GM10266 (cell line): ENCODE data around the gene METTL25B.

Experiments used
- DNase-seq: peaks from one replicate; pipeline ENCODE4 v3.0.0; 2012; ENCODE audit errors: extremely low spot score
- CTCF ChIP-seq: IDR thresholded peaks from 2 replicates; pipeline ENCODE4 v1.5.1; 2012; ENCODE audit warnings: mild to moderate bottlenecking, low read depth; ENCODE audit not compliant: control insufficient read depth, insufficient read depth; ENCODE audit errors: missing control alignments

METTL25B gene

GRCh38 chr1:156689953-156690674, 38.2 kb upstream of the METTL25B start:
- DNase-seq = no peak
- TF ChIP-seq CTCF = no peak

DNA sequence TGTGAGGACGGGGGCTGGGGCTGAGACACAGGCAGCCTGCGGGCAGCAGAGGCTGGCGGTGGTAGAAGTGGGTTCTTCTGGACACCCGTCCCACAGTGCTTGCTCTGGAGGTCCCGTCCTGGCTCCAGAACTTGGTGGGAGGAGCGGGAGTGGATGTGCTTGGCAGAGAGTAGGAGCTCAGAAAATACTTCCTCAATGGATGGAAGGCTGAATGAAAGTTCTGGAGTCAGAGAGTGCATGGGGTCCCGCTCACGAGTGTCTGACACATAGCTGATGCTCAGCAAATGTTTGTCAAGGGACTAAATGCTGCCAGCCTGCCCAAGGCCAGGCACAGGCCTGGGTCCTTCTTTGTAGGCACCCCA, 37.6 kb upstream of the METTL25B start:
- no peak for TF ChIP-seq CTCF
- DNase-seq = no peak

- DNase-seq = no peak
- TF ChIP-seq CTCF = no peak
These were observed 37.1 kb upstream of the METTL25B start for GRCh38 chr1:156691191-156691590.

- TF ChIP-seq CTCF = no peak
- no peak for DNase-seq
These were observed 36.4 kb upstream of the METTL25B start for GRCh38 chr1:156691665-156692440.

GRCh38 chr1:156692441-156692924, 35.8 kb upstream of the METTL25B start:
- DNase-seq = no peak

DNA sequence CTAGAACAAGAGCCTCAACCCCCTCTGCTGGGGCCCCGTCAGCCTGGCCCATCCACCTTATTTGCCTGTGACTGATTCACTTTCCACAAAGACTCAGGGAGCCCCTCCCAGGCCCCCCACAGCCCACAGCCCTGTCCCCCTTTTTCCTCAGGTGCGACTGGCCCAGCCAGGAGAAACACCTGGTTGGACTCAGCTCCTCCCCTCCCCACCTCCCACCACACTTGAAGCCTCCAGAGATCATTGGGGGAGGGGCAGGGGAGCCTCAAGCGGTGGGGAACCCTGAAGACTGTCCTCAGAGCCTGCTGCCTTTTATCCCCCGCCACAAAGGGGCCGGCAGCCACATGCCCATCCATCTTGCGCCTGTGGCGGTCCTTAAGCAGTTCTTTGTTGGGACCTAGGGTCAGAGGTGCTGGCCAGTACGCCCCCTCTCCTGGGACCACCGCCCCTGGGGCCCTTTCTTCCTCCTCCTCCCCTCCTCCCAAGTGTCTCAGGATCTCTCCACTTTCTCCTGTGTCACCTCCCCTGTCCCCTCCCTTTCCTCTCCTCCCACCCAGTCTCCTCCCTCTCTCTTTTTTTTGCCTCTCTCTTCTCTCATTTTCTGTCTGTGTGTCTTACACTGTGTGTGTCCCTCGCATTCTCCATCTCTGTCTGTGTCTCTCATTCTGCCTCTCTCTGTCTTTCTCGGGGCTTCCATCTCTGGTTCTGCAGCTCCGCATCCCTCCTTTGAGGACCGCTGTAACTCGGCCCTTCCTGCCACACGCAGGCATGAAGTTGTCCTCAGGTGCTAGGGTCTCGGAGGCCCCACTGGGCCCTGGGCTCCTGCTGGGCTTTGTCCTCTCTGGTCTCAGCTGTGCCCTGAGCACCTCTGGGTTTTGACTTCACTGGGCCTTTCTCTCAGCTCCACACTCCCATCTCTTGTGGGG, 35.1 kb upstream of the METTL25B start:
- no peak for DNase-seq
- no peak for TF ChIP-seq CTCF

More at GRCh38 chr1:156692441-156692924, 35.8 kb upstream of the METTL25B start:
- no peak for TF ChIP-seq CTCF
